Adrenal gland (tissue), 12 donors: ENCODE results near the gene PGAP1. TPM values are rescaled to one million over a fixed set of nuclear protein-coding genes. Genes with fewer than 3 reads are reported as not detected.

ENCODE experiments used
- DNase-seq, 7 donors: peaks; one replicate each; pipeline ENCODE4 v3.0.0-alpha.2; 2019 to 2020
- H3K27ac ChIP-seq, 5 donors: fragments of 200-600 bp; sonication (generic) in 4 of 5; 1 replicate in 3 of 5; 2 replicates in 2 of 5; pipeline versions ENCODE4 v1.5.1 to v1.8.0; 2016 to 2020; ENCODE audit warnings: mild to moderate bottlenecking in 1 of 5
- H3K27me3 ChIP-seq: fragments of 200-600 bp; 2 replicates; pipeline ENCODE4 v1.8.0; 2021
- H3K36me3 ChIP-seq, 2 donors: fragments of 200-600 bp; replicated peaks in 1 of 2; 1 replicate in 1 of 2; 2 replicates in 1 of 2; pipeline versions ENCODE4 v1.5.1 to v1.8.0; 2018 to 2022
- H3K4me1 ChIP-seq, 2 donors: fragments of 200-600 bp; replicated peaks in 1 of 2; 1 replicate in 1 of 2; 2 replicates in 1 of 2; pipeline versions ENCODE4 v1.5.1 to v1.8.0; 2018 to 2021
- H3K4me3 ChIP-seq, 4 donors: fragments of 200-600 bp; sonication (generic) in 3 of 4; one replicate each; pipeline ENCODE4 v1.5.1; 2016 to 2018
- H3K9me3 ChIP-seq, 3 donors: fragments of 200-600 bp; sonication (generic) in 1 of 3; replicated peaks in 1 of 3; 1 replicate in 2 of 3; 2 replicates in 1 of 3; pipeline versions ENCODE4 v1.5.1 to v1.8.0; 2016 to 2021
- POLR2A ChIP-seq, 2 donors: fragments of 450-650 bp; IDR thresholded peaks; one replicate each; pipeline ENCODE4 v1.6.1; 2017; ENCODE audit warnings: antibody characterized with exemption in 2 of 2, mild to moderate bottlenecking in 2 of 2, moderate library complexity in 1 of 2
- WGBS, 4 donors: extraction: QIAGEN DNeasy Blood & Tissue Kit in 2 of 4; methylation state at CpG; one replicate each; pipeline versions ENCODE4 v1.1.5 to v1.1.7; 2013 to 2017; 5-methylcytosine and 5-hydroxymethylcytosine counted together
- intact Hi-C, 2 donors: fragments of 100-400 bp; cut with DNase I; formaldehyde crosslinking; loops; one replicate each; pipeline versions ENCODE4 v1.14.1 to v1.15.0; 2022 to 2023
- polyA plus RNA-seq, 3 donors: library from polyadenylated mRNA; stranded (reverse); fragments of 200-250 nt in 2 of 3; fragments of 350-450 nt in 1 of 3; fragmentation: Illumina TruSeq in 1 of 3; extraction: RNeasy Lipid Tissue Mini Kit (QIAGEN cat#74804) in 1 of 3; gene quantifications; one replicate each; pipeline ENCODE4 v1.2.3, GENCODE V29; 2013 to 2014
- total RNA-seq, 9 donors: library from RNA; depleted of rRNA in 4 of 9; stranded (reverse); fragments of >200 nt in 4 of 9; fragments of 120-200 nt in 1 of 9; fragmentation: NEBNext Ultra II Directional in 1 of 9; extraction: Animal tissue kit (Norgen Biotek cat#: 25700) in 1 of 9; gene quantifications; one replicate each; pipeline versions ENCODE4 v1.1.0 to v1.2.4, GENCODE V29; 2013 to 2023
- TF ChIP-seq, protein P1 (sequence below), 6 experiments: fragments of 450-650 bp in 4 of 6; fragments of 200-600 bp in 2 of 6; sonication (generic) in 1 of 6; IDR thresholded peaks; 1 replicate in 5 of 6; 2 replicates in 1 of 6; pipeline versions ENCODE4 v1.5.1 to v1.8.0; 2016 to 2021; ENCODE audit warnings: antibody characterized with exemption in 6 of 6, mild to moderate bottlenecking in 2 of 6, moderate library complexity in 1 of 6
- donor health status: healthy with polysubstance abuse.
- donor health status: Bipolar disorder and iron deficiency.
- donor health status: DM: yes; HTN: yes; CAD: no.
- donor health status: DM: no; HTN: no; CAD: no.
- donor health status: DM: no; HTN: no; CAD: no.
- donor health status: DM: yes; HTN: yes; CAD: no.

The PGAP1 gene
- total and polyA plus RNA-seq, 12 donors, result 1.8 to 11.6 (median 6.5) TPM

DNA sequence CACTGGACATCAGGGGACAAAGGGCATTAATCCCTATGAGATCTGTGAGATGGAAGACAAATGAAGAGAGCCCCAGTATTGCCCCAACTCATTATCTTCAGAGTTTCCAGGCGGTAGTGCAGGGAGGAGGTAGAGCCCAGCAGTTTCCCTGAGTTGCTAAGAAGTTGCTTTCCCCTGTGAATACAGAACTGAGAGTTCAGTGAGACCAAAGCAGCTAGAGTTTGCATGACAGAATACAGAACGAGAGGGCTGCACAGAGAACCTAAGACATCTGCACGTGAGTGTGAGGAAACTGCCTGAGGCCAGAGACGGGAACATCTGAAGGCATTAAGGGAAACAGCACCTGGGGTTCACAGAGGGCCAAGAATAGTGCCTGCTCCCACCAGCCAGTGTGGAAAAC is 18.1 kb upstream of the PGAP1 start:
- 62 to 89% (median 68%) methylated on average over 4 of the region's 4 CpGs for WGBS, 4 donors
- H3K36me3 ChIP-seq, result no peaks in the 10 kb centered on the region
- no peak overlapping the region for H3K4me3 ChIP-seq
- intact Hi-C loops, result no loop called here
- no peak overlapping the region for H3K27ac ChIP-seq
- H3K4me1 ChIP-seq, result no peaks in the 10 kb centered on the region
- no peaks in the 10 kb centered on the region for H3K27me3 ChIP-seq
- H3K9me3 ChIP-seq, result no peaks in the 10 kb centered on the region
- no peak for TF ChIP-seq POLR2A (IDR thresholded peaks at IDR 0.05)
- TF ChIP-seq, protein P1, sequence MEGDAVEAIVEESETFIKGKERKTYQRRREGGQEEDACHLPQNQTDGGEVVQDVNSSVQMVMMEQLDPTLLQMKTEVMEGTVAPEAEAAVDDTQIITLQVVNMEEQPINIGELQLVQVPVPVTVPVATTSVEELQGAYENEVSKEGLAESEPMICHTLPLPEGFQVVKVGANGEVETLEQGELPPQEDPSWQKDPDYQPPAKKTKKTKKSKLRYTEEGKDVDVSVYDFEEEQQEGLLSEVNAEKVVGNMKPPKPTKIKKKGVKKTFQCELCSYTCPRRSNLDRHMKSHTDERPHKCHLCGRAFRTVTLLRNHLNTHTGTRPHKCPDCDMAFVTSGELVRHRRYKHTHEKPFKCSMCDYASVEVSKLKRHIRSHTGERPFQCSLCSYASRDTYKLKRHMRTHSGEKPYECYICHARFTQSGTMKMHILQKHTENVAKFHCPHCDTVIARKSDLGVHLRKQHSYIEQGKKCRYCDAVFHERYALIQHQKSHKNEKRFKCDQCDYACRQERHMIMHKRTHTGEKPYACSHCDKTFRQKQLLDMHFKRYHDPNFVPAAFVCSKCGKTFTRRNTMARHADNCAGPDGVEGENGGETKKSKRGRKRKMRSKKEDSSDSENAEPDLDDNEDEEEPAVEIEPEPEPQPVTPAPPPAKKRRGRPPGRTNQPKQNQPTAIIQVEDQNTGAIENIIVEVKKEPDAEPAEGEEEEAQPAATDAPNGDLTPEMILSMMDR (IDR thresholded peaks at IDR 0.05), result no peak
- DNase-seq, result no peak

DNA sequence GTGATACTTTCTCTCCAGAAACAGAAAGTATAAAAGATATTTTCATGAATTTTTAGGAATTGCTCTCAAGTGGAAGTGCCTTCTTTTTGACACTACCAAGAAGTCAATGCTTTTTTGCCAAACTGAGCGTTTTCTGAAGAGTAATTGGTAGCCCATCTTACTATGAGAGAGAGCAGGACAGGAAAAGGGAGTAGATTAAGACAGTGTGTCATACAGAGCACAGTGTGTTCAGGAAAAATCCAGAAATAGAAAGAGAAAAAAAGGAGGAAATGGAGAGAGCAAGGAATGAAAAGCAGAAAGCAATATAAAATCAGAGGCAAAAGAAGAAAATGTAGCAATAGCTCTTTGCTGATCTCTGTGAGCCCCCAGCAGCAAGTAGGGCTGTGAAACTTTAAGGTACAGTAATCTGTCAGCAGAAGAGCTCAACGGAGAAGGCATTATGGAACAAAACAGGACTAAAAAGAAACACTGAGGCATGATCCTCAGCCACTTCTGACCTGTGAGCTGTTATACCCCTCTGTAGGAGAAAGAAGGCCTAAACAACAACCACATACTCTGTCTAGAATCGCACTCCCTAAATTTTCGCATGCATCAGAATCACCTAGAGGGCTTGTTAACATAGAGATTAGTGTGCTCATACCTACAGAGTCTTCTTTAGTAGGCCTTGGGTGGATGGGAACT is 15.0 kb upstream of the PGAP1 start:
- DNase-seq, result no peak
- no peaks in the 10 kb centered on the region for H3K27me3 ChIP-seq
- H3K9me3 ChIP-seq, result no peaks in the 10 kb centered on the region
- WGBS, 4 donors, result 79 to 81% (median 80%) methylated on average over 4 of the region's 4 CpGs
- intact Hi-C loops, result no loop called here
- no peak overlapping the region for H3K27ac ChIP-seq
- TF ChIP-seq, protein P1 (IDR thresholded peaks at IDR 0.05), result no peak
- no peak for TF ChIP-seq POLR2A (IDR thresholded peaks at IDR 0.05)
- H3K4me1 ChIP-seq, result no peaks in the 10 kb centered on the region
- no peak overlapping the region for H3K4me3 ChIP-seq
- H3K36me3 ChIP-seq, result no peaks in the 10 kb centered on the region

- Histone ChIP-seq H3K27me3 (no peaks in the 10 kb centered on the region), H3K36me3 (no peaks in the 10 kb centered on the region), H3K4me3 (no peak overlapping the region), H3K4me1 (no peaks in the 10 kb centered on the region), H3K9me3 (no peaks in the 10 kb centered on the region), H3K27ac (no peak overlapping the region)
- no peak for DNase-seq
- no peak for TF ChIP-seq POLR2A (IDR thresholded peaks at IDR 0.05)
- TF ChIP-seq, protein P1 (IDR thresholded peaks at IDR 0.05), result no peak
- intact Hi-C loops, result no loop called here
- whole genome bisulfite sequencing, 4 donors, result 60 to 96% (median 86%) methylated on average over 1 of the region's 1 CpG
Measured at GRCh38 chr2:196939371-196939770, 12.9 kb upstream of the PGAP1 start.

- intact Hi-C loops, result no loop called here
- Histone ChIP-seq H3K27ac (no peak overlapping the region), H3K36me3 (no peaks in the 10 kb centered on the region), H3K4me1 (no peaks in the 10 kb centered on the region), H3K9me3 (no peaks in the 10 kb centered on the region), H3K4me3 (no peak overlapping the region), H3K27me3 (no peaks in the 10 kb centered on the region)
- no peak for TF ChIP-seq POLR2A (IDR thresholded peaks at IDR 0.05)
- TF ChIP-seq, protein P1 (IDR thresholded peaks at IDR 0.05), result no peak
- 62 to 79% (median 74%) methylated on average over 2 of the region's 2 CpGs for WGBS, 4 donors
- DNase-seq, result no peak
Measured at GRCh38 chr2:196935432-196935831, 8.9 kb upstream of the PGAP1 start.
